Esophagus (tissue), 2 donors: ENCODE measurements around the gene LRP1B. TPM values are rescaled to one million over a fixed set of nuclear protein-coding genes. Genes with fewer than 3 reads are reported as not detected.

Source experiments
- H3K27ac ChIP-seq, 2 donors: one replicate each; pipeline ENCODE4 v1.5.1; 2013; ENCODE audit warnings: low read depth in 2 of 2, mild to moderate bottlenecking in 2 of 2, inconsistent platforms in 1 of 2, low read length in 1 of 2, moderate library complexity in 1 of 2
- H3K27me3 ChIP-seq, 2 donors: one replicate each; pipeline ENCODE4 v1.6.1; 2013; ENCODE audit warnings: low read length in 2 of 2, control low read depth in 1 of 2, mild to moderate bottlenecking in 1 of 2; ENCODE audit not compliant: insufficient read depth in 2 of 2, control insufficient read depth in 1 of 2
- H3K36me3 ChIP-seq, 2 donors: one replicate each; pipeline ENCODE4 v1.6.1; 2013; ENCODE audit warnings: low read length in 1 of 2; ENCODE audit not compliant: control insufficient read depth in 2 of 2, insufficient read depth in 2 of 2
- H3K4me1 ChIP-seq, 2 donors: one replicate each; pipeline ENCODE4 v1.6.1; 2013; ENCODE audit warnings: low read length in 1 of 2; ENCODE audit not compliant: control insufficient read depth in 2 of 2, insufficient read depth in 2 of 2
- H3K4me3 ChIP-seq, 2 donors: one replicate each; pipeline ENCODE4 v1.5.1; 2013; ENCODE audit warnings: low read length in 2 of 2, mild to moderate bottlenecking in 2 of 2, low read depth in 1 of 2, moderate library complexity in 1 of 2
- H3K9me3 ChIP-seq, 2 donors: one replicate each; pipeline ENCODE4 v1.6.1; 2013; ENCODE audit warnings: mild to moderate bottlenecking in 2 of 2, low read depth in 1 of 2, low read length in 1 of 2, moderate library complexity in 1 of 2; ENCODE audit not compliant: control insufficient read depth in 2 of 2, insufficient read depth in 1 of 2
- WGBS, 2 donors: extraction: QIAGEN DNeasy Blood & Tissue Kit; methylation state at CpG; one replicate each; pipeline ENCODE4 v1.1.7; 2013; 5-methylcytosine and 5-hydroxymethylcytosine counted together
- polyA plus RNA-seq, 2 donors: library from polyadenylated mRNA; stranded (reverse); fragments of 200-250 nt; gene quantifications; one replicate each; pipeline ENCODE4 v1.2.3, GENCODE V29; 2013
- donor health status: healthy with polysubstance abuse.
- donor health status: Bipolar disorder and iron deficiency.

The LRP1B gene
- polyA plus RNA-seq, 2 donors, result 0.02 to 0.10 TPM

DNA sequence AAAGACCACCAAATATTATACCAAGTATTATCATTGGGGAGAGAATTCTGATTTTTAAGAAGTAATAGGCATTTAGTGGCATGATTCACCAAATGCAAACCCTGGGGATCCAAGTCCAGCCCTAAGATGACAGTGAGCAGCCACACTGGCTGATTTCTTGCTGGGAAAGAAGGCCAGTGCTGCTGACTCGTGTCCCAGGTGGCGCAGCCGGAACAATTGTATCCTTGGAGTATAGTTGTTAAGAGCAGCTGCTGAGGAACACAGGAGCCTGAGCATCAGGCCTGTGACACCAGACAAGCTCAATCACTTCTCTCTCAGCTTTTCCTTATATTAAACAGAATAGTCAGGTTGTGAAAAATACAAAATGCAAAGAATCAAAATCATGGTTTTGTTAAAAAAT, 48.4 kb downstream of the LRP1B start:
- Histone ChIP-seq H3K9me3 (no peaks in the 10 kb centered on the region), H3K27ac (no peak overlapping the region), H3K27me3 (no peaks in the 10 kb centered on the region), H3K36me3 (no peaks in the 10 kb centered on the region), H3K4me3 (no peak overlapping the region), H3K4me1 (no peaks in the 10 kb centered on the region)
- WGBS, 2 donors, result 85 to 92% methylated on average over 3 of the region's 3 CpGs

DNA sequence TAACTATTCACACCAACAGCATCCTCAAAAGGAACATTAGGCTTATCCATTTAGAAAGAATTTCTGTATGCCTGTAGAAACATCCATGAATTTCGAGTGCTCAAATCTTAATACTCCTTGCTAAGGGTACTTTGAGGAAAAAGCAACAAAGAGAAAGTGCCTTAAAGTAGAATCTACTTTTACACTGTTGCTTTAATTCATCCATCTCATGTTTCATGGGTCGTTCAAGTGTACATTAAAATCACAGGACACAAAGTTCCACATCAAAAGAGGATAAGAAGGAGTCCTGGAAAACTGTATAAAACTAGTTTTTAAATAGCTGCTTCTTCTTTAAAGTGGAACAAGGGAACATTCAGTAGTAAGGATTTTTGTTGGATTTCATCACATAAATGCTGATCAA, 54.5 kb downstream of the LRP1B start:
- no peaks in the 10 kb centered on the region for H3K27me3 ChIP-seq
- no peaks in the 10 kb centered on the region for H3K9me3 ChIP-seq
- H3K4me1 ChIP-seq, result no peaks in the 10 kb centered on the region
- no peak overlapping the region for H3K4me3 ChIP-seq
- H3K27ac ChIP-seq, result no peak overlapping the region
- H3K36me3 ChIP-seq, result no peaks in the 10 kb centered on the region
- WGBS, 2 donors, result 49 to 59% methylated on average over 2 of the region's 2 CpGs

DNA sequence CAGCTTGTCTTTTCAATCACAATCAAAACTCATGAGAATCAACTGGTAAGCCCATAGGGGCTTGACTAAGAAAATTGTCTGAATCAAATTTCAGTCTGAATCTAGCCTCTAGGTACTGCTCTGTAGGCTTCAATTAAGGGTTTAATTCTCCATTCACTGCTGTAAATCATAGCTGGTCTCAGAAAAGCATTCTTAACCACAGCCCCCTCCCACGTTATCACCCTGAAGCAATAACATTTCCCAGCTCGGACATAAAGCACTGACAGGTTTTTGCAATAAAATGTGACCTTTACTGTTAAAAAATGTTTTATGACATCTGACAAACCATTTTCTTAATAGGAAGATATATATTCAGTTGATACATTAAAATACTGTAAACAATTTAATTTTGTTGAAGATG, 55.0 kb downstream of the LRP1B start:
- no peak overlapping the region for H3K4me3 ChIP-seq
- 56 to 62% methylated on average over 2 of the region's 2 CpGs for WGBS, 2 donors
- H3K9me3 ChIP-seq, result no peaks in the 10 kb centered on the region
- H3K27ac ChIP-seq, result no peak overlapping the region
- no peaks in the 10 kb centered on the region for H3K36me3 ChIP-seq
- no peaks in the 10 kb centered on the region for H3K4me1 ChIP-seq
- no peaks in the 10 kb centered on the region for H3K27me3 ChIP-seq

DNA sequence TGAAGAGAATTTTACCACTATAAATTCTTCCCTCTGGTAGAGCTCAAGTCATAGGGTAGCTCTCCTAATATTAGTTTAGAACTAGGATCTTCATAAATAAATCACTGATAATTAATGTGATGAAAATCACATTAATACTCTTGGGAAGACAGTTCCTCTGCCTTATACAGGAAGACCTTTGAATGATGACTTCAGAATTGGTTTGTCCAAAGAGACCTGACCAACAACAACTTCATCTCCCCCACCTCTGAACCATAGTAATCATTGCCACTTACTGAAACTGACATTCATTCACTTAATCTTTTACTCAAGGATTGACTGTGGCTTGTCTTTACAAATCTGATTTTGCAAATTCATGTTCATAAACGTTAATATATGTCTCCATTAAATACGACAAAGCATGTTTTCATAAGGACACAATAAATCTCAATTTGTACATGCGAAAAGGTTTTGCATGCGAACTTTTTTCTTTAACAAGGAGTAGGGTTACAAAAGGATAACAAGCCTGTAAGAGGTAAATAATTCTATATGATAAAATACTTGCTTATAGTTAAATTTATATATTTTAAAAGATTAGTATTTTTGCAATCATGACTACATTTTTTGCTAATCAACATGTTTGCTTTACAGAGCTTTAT, 61.4 kb downstream of the LRP1B start:
- Histone ChIP-seq H3K4me3 (no peak overlapping the region), H3K27ac (no peak overlapping the region), H3K9me3 (no peaks in the 10 kb centered on the region), H3K27me3 (no peaks in the 10 kb centered on the region), H3K36me3 (no peaks in the 10 kb centered on the region), H3K4me1 (no peaks in the 10 kb centered on the region)
- 72 to 76% methylated on average over 4 of the region's 4 CpGs for WGBS, 2 donors

DNA sequence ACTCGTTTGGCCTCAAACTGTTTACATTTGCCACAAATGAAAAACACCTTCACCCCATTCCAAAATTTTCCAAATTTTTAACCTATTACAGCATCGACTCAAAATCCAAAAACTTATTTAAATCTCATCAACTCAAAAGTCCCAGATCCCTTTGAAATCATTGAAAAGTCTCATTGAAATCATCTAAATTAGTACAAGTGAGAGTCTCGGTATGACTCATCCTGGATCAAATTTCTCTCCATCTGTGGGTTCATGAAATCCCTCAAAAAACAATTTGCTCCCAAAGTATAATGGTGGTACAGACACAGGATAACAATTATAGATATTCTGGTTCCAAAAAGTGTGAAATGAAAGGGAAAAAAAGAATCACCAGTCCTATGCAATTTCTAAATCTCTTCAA, 65.1 kb downstream of the LRP1B start:
- H3K4me1 ChIP-seq, result no peaks in the 10 kb centered on the region
- H3K9me3 ChIP-seq, result no peaks in the 10 kb centered on the region
- no peaks in the 10 kb centered on the region for H3K36me3 ChIP-seq
- no peaks in the 10 kb centered on the region for H3K27me3 ChIP-seq
- no peak overlapping the region for H3K27ac ChIP-seq
- no peak overlapping the region for H3K4me3 ChIP-seq
- WGBS, 2 donors, result 67 to 74% methylated on average over 3 of the region's 3 CpGs

DNA sequence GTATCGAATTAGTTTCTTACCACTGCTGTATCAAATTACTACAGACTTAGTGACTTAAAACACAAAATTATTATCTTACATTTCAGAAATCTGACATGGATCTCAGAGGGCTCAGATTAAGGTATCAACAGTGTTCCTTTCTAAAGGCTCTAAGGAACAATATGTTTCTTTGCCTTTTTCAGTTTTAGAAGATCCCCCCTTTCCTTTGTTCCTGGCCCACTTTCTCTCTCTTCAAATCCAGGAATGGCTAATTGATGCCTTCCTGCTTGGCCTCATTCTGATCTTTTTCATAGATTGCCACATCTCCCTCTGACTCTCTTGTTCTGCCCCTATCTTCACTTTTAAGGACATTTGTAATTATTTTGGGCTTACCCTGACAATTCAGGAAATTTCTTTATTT, 65.7 kb downstream of the LRP1B start:
- H3K27me3 ChIP-seq, result no peaks in the 10 kb centered on the region
- no peaks in the 10 kb centered on the region for H3K9me3 ChIP-seq
- no peaks in the 10 kb centered on the region for H3K4me1 ChIP-seq
- no peaks in the 10 kb centered on the region for H3K36me3 ChIP-seq
- WGBS, 2 donors, result 78 to 80% methylated on average over 1 of the region's 1 CpG
- H3K27ac ChIP-seq, result no peak overlapping the region
- no peak overlapping the region for H3K4me3 ChIP-seq

- H3K9me3 ChIP-seq, result no peaks in the 10 kb centered on the region
- no peaks in the 10 kb centered on the region for H3K36me3 ChIP-seq
- no peak overlapping the region for H3K4me3 ChIP-seq
- no peaks in the 10 kb centered on the region for H3K4me1 ChIP-seq
- 78 to 79% methylated on average over 1 of the region's 1 CpG for WGBS, 2 donors
- no peak overlapping the region for H3K27ac ChIP-seq
- no peaks in the 10 kb centered on the region for H3K27me3 ChIP-seq
These were observed 69.1 kb downstream of the LRP1B start for GRCh38 chr2:142061733-142062132.

GRCh38 chr2:142058149-142058548, 72.7 kb downstream of the LRP1B start:
- H3K27me3 ChIP-seq, result no peaks in the 10 kb centered on the region
- no peaks in the 10 kb centered on the region for H3K4me1 ChIP-seq
- H3K9me3 ChIP-seq, result no peaks in the 10 kb centered on the region
- H3K36me3 ChIP-seq, result no peaks in the 10 kb centered on the region
- no peak overlapping the region for H3K27ac ChIP-seq
- 67 to 79% methylated on average over 4 of the region's 4 CpGs for WGBS, 2 donors
- H3K4me3 ChIP-seq, result no peak overlapping the region

DNA sequence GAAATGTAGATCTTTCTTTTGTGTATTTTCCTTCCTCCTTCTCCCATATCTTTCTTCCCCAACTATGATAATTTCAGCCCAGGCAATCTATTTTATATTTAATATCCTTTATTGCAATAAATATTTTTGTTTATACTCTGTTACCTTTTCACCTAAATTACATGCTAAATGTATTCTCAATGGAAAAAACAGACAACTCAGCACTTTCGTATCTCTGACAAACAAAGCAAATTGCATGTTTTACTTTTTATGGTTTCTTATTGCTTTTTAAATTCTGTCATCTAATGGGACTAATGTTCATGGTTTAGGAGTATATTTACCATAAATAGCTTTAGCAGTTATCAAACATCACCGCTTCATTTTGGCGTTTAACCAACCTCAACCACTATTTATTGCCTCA, 74.0 kb downstream of the LRP1B start:
- no peaks in the 10 kb centered on the region for H3K27me3 ChIP-seq
- H3K36me3 ChIP-seq, result no peaks in the 10 kb centered on the region
- H3K4me3 ChIP-seq, result no peak overlapping the region
- H3K27ac ChIP-seq, result no peak overlapping the region
- 85 to 92% methylated on average over 3 of the region's 3 CpGs for WGBS, 2 donors
- no peaks in the 10 kb centered on the region for H3K9me3 ChIP-seq
- no peaks in the 10 kb centered on the region for H3K4me1 ChIP-seq

DNA sequence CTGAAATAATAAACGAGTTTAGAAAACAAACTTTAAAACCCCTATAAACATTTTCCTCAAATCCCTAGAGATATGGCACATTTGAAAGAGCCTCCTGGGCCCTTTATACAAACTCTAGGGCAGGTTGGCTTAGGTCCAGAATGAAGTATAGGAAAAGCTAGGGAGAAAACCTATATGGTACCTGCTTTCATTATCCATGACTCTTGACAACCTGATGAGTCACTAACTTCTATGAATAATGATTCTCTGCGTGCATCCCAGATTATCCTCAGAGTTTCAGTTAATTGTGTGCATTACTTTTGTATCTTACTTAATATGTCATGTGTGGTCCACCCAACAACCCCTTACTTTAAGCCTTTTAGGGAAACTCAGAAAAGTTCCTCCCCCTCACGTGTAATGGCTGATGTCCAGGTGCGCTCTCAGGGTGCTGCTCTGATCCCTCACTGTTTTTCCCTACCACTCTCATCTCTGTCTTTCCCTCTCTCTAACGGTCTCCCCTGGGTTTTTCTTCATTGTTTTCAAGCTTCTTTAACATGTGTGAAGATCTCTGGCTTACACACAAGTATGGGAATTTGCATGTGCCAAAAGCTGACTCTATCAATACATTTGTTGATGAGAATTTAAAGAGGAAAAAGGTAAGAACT, 78.5 kb downstream of the LRP1B start:
- Histone ChIP-seq H3K4me1 (no peaks in the 10 kb centered on the region), H3K36me3 (no peaks in the 10 kb centered on the region), H3K4me3 (no peak overlapping the region), H3K9me3 (no peaks in the 10 kb centered on the region), H3K27me3 (no peaks in the 10 kb centered on the region), H3K27ac (no peak overlapping the region)
- WGBS, 2 donors, result 53 to 54% methylated on average over 5 of the region's 5 CpGs
